KOPT-K1 (cell line): ENCODE data around the gene ABAT.
"Not testable (repeated sequence)": the region's sequence is repeated elsewhere in the genome, so short reads cannot be mapped to it uniquely, and the experiment has no call there.

Experiments used
- H3K27ac ChIP-seq: fragments of 200-600 bp; sonication (generic); 2 replicates; pipeline ENCODE4 v1.5.1; 2016; ENCODE audit warnings: antibody characterized with exemption, mild to moderate bottlenecking, low read depth, low read length; ENCODE audit not compliant: poor library complexity, severe bottlenecking
- H3K36me3 ChIP-seq: fragments of 200-600 bp; sonication (generic); 2 replicates; pipeline ENCODE4 v1.5.1; 2017; ENCODE audit warnings: antibody characterized with exemption, mild to moderate bottlenecking, low read length, moderate library complexity; ENCODE audit not compliant: insufficient read depth
- H3K9me3 ChIP-seq: fragments of 200-600 bp; sonication (generic); 2 replicates; pipeline ENCODE4 v1.5.1; 2017; ENCODE audit warnings: antibody characterized with exemption, low read length, mild to moderate bottlenecking; ENCODE audit not compliant: insufficient read depth, poor library complexity, severe bottlenecking

Gene ABAT

GRCh38 chr16:8686031-8686621, 11.7 kb downstream of the ABAT start:
- H3K9me3 ChIP-seq = peaks cover 28% of the 10 kb centered on the region
- H3K36me3 ChIP-seq = no peaks in the 10 kb centered on the region
- no peak overlapping the region for H3K27ac ChIP-seq

- H3K36me3 ChIP-seq = no peaks in the 10 kb centered on the region
- no peak overlapping the region for H3K27ac ChIP-seq
- peaks cover 28% of the 10 kb centered on the region for H3K9me3 ChIP-seq
Observed at GRCh38 chr16:8686879-8687278, 12.5 kb downstream of the ABAT start.

GRCh38 chr16:8689686-8690085, 15.3 kb downstream of the ABAT start:
- Histone ChIP-seq H3K9me3 (peaks cover 28% of the 10 kb centered on the region), H3K36me3 (no peaks in the 10 kb centered on the region), H3K27ac (no peak overlapping the region)

GRCh38 chr16:8691728-8692127, 17.3 kb downstream of the ABAT start:
- Histone ChIP-seq H3K9me3 (peaks cover 28% of the 10 kb centered on the region), H3K27ac (no peak overlapping the region), H3K36me3 (no peaks in the 10 kb centered on the region)

- Histone ChIP-seq H3K36me3 (no peaks in the 10 kb centered on the region), H3K27ac (no peak overlapping the region), H3K9me3 (peaks cover 11% of the 10 kb centered on the region)
Observed at GRCh38 chr16:8694795-8695728, 20.6 kb downstream of the ABAT start.

GRCh38 chr16:8696880-8697279, 22.5 kb downstream of the ABAT start:
- Histone ChIP-seq H3K27ac (no peak overlapping the region), H3K36me3 (no peaks in the 10 kb centered on the region), H3K9me3 (no peaks in the 10 kb centered on the region)

GRCh38 chr16:8697965-8698364, 23.5 kb downstream of the ABAT start:
- Histone ChIP-seq H3K27ac (no peak overlapping the region), H3K9me3 (no peaks in the 10 kb centered on the region), H3K36me3 (no peaks in the 10 kb centered on the region)

GRCh38 chr16:8703693-8704092, 29.3 kb downstream of the ABAT start:
- H3K27ac ChIP-seq = no peak overlapping the region
- H3K9me3 ChIP-seq = no peaks in the 10 kb centered on the region
- H3K36me3 ChIP-seq = no peaks in the 10 kb centered on the region

- Histone ChIP-seq H3K9me3 (no peaks in the 10 kb centered on the region), H3K36me3 (no peaks in the 10 kb centered on the region), H3K27ac (no peak overlapping the region)
Observed at GRCh38 chr16:8704098-8704497, 29.7 kb downstream of the ABAT start.

GRCh38 chr16:8705100-8705822, 30.8 kb downstream of the ABAT start:
- H3K36me3 ChIP-seq, H3K9me3 ChIP-seq: not testable (repeated sequence)

GRCh38 chr16:8708536-8708935, 34.1 kb downstream of the ABAT start:
- no peak overlapping the region for H3K27ac ChIP-seq
- no peaks in the 10 kb centered on the region for H3K36me3 ChIP-seq
- no peaks in the 10 kb centered on the region for H3K9me3 ChIP-seq

More at GRCh38 chr16:8705100-8705822, 30.8 kb downstream of the ABAT start:
- H3K27ac ChIP-seq = peak overlapping the region; percentile 15

- Histone ChIP-seq H3K9me3 (peaks cover 15% of the 10 kb centered on the region), H3K27ac (no peak overlapping the region)
Observed at GRCh38 chr16:8712589-8713361, 38.4 kb downstream of the ABAT start.

GRCh38 chr16:8713635-8714172, 39.3 kb downstream of the ABAT start:
- H3K27ac ChIP-seq = no peak overlapping the region
- peaks cover 18% of the 10 kb centered on the region for H3K9me3 ChIP-seq
- no peaks in the 10 kb centered on the region for H3K36me3 ChIP-seq

More at GRCh38 chr16:8712589-8713361, 38.4 kb downstream of the ABAT start:
- no peaks in the 10 kb centered on the region for H3K36me3 ChIP-seq

GRCh38 chr16:8714174-8714573, 39.8 kb downstream of the ABAT start:
- Histone ChIP-seq H3K27ac (no peak overlapping the region), H3K36me3 (no peaks in the 10 kb centered on the region), H3K9me3 (peaks cover 18% of the 10 kb centered on the region)
